Neuronal stem cell (in vitro differentiated cells): ENCODE data around the gene MBP.

Source experiments
- DNase-seq: peaks from one replicate; pipeline ENCODE4 v3.0.0-alpha.2; 2013; ENCODE audit warnings: low spot score
- H2AFZ ChIP-seq: one replicate; pipeline ENCODE4 v1.6.1; 2013; ENCODE audit warnings: mild to moderate bottlenecking, low read length, inconsistent platforms
- H2AK5ac ChIP-seq: 2 replicates; pipeline ENCODE4 v1.6.1; 2013; ENCODE audit warnings: low read depth, mild to moderate bottlenecking, inconsistent platforms, low read length, moderate library complexity, mixed read lengths
- H2BK120ac ChIP-seq: 2 replicates; pipeline ENCODE4 v1.6.1; 2013; ENCODE audit warnings: low read depth, mild to moderate bottlenecking, inconsistent platforms, low read length, moderate library complexity, mixed read lengths
- H2BK12ac ChIP-seq: one replicate; pipeline ENCODE4 v1.6.1; 2013; ENCODE audit warnings: low read length, inconsistent platforms
- H2BK15ac ChIP-seq: 2 replicates; pipeline ENCODE4 v1.6.1; 2013; ENCODE audit warnings: mild to moderate bottlenecking, low read length, inconsistent platforms, mixed read lengths
- H2BK5ac ChIP-seq: one replicate; pipeline ENCODE4 v1.6.1; 2013; ENCODE audit warnings: inconsistent platforms, mild to moderate bottlenecking, low read length, moderate library complexity
- H3K14ac ChIP-seq: one replicate; pipeline ENCODE4 v1.6.1; 2013; ENCODE audit warnings: low read length, inconsistent platforms
- H3K18ac ChIP-seq: 2 replicates; pipeline ENCODE4 v1.6.1; 2013; ENCODE audit warnings: low read length, inconsistent platforms
- H3K23ac ChIP-seq: 2 replicates; pipeline ENCODE4 v1.6.1; 2013; ENCODE audit warnings: low read depth, mild to moderate bottlenecking, mixed read lengths, low read length, inconsistent platforms; ENCODE audit not compliant: poor library complexity
- H3K27ac ChIP-seq: replicated peaks from 3 replicates; pipeline ENCODE4 v1.5.1; 2013; ENCODE audit warnings: low read length, inconsistent platforms
- H3K27me3 ChIP-seq, 3 experiments: 2 replicates each; pipeline ENCODE4 v1.6.1; 2013; ENCODE audit warnings: low read length in 3 of 3, mild to moderate bottlenecking in 2 of 3, inconsistent platforms in 1 of 3, low read depth in 1 of 3, mixed read lengths in 1 of 3, moderate library complexity in 1 of 3; ENCODE audit not compliant: control insufficient read depth in 3 of 3, insufficient read depth in 3 of 3
- H3K36me3 ChIP-seq, 2 donors: replicated peaks in 1 of 2; 2 replicates each; pipeline ENCODE4 v1.6.1; 2013; ENCODE audit warnings: low read length in 2 of 2; ENCODE audit not compliant: control insufficient read depth in 2 of 2, insufficient read depth in 2 of 2
- H3K4ac ChIP-seq: 2 replicates; pipeline ENCODE4 v1.6.1; 2013; ENCODE audit warnings: inconsistent platforms, mild to moderate bottlenecking, low read length, moderate library complexity
- H3K4me1 ChIP-seq, 2 donors: 1 replicate in 1 of 2; 2 replicates in 1 of 2; pipeline ENCODE4 v1.6.1; 2013; ENCODE audit warnings: low read length in 2 of 2, low read depth in 1 of 2; ENCODE audit not compliant: control insufficient read depth in 2 of 2, insufficient read depth in 1 of 2
- H3K4me2 ChIP-seq: one replicate; pipeline ENCODE4 v1.6.1; 2013; ENCODE audit warnings: mild to moderate bottlenecking, low read length, inconsistent platforms; ENCODE audit not compliant: insufficient read depth, poor library complexity, severe bottlenecking
- H3K4me3 ChIP-seq, 2 donors: 2 replicates each; pipeline ENCODE4 v1.5.1; 2013; ENCODE audit warnings: low read length in 2 of 2, mild to moderate bottlenecking in 2 of 2, inconsistent platforms in 1 of 2, moderate library complexity in 1 of 2
- H3K79me1 ChIP-seq: one replicate; pipeline ENCODE4 v1.6.1; 2013; ENCODE audit warnings: low read depth, mild to moderate bottlenecking, inconsistent platforms, low read length, moderate library complexity
- H3K9ac ChIP-seq: one replicate; pipeline ENCODE4 v1.6.1; 2013; ENCODE audit warnings: mild to moderate bottlenecking, low read depth, low read length, inconsistent platforms; ENCODE audit not compliant: poor library complexity
- H3K9me3 ChIP-seq, 2 donors: replicated peaks in 1 of 2; 2 replicates each; pipeline versions ENCODE3 to v1.6.1; 2013; ENCODE audit warnings: low read length in 2 of 2, mild to moderate bottlenecking in 2 of 2, inconsistent platforms in 1 of 2, low read depth in 1 of 2, mixed read lengths in 1 of 2, moderate library complexity in 1 of 2; ENCODE audit not compliant: control insufficient read depth in 2 of 2, insufficient read depth in 1 of 2
- H4K8ac ChIP-seq: one replicate; pipeline ENCODE4 v1.6.1; 2013; ENCODE audit warnings: low read depth, mild to moderate bottlenecking, inconsistent platforms, low read length, moderate library complexity
- H4K91ac ChIP-seq: one replicate; pipeline ENCODE4 v1.6.1; 2013; ENCODE audit warnings: low read length, low read depth, mild to moderate bottlenecking, inconsistent platforms; ENCODE audit not compliant: poor library complexity
- WGBS, 2 donors: extraction: QIAGEN DNeasy Blood & Tissue Kit; methylation state at CpG; one replicate each; pipeline ENCODE4 v1.1.7; 2013; ENCODE audit warnings: missing lambda C conversion rate in 2 of 2, mixed read lengths in 1 of 2; ENCODE audit not compliant: insufficient read length in 2 of 2, insufficient replicate concordance in 1 of 2; ENCODE audit errors: extremely low coverage in 2 of 2; 5-methylcytosine and 5-hydroxymethylcytosine counted together

The MBP gene

DNA sequence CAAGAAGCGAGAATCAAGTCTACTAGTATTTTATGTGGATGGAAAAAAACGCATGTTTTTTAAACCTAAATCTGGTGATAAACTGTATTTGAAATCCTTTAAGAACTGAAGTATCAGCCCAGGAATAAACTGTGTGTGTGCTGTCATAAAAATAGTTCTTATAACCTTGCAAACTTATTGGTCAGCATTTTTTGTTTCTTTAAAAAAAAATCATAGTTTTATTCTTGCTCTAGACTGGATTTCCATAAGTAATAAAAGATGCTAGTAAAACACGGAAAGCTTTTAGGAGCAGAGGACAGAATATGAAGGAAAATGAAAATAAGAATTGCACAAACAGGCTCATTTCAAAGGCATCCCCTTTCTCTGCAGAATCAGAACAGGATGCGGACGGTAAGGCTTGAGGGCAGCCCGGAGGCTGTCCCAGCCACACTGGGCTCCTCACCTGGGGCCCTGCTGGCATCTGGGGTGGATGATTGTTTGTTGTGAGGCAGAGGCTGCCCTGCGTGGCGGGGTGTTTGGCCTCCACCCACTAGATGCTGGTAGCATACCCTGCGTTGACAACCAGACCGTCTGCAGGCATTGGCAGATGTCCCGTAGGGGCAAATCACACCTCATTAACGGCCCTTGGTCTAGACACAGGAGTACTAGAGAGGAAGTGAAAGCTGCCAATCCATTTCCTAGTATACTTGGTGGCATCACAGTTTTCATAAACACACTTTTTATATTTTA lies 52.5 kb downstream of the MBP start:
- DNase-seq: no peak
- no peak overlapping the region for H3K23ac ChIP-seq
- H4K8ac ChIP-seq: no peak overlapping the region
- no peak overlapping the region for H2BK5ac ChIP-seq
- peaks cover 0 to 9% of the 10 kb centered on the region in 2 donors for H3K4me1 ChIP-seq
- no peak overlapping the region for H3K27ac ChIP-seq
- H3K79me1 ChIP-seq: no peaks in the 10 kb centered on the region
- peak overlapping the region; percentile 57 for H3K18ac ChIP-seq
- H2AK5ac ChIP-seq: no peak overlapping the region
- no peak overlapping the region for H2BK15ac ChIP-seq
- H3K4me2 ChIP-seq: no peak overlapping the region
- H3K9ac ChIP-seq: no peak overlapping the region
- no CpG with 5 or more reads among the region's 12 CpGs for whole genome bisulfite sequencing, 2 donors
- no peak overlapping the region for H4K91ac ChIP-seq
- no peaks in the 10 kb centered on the region for H3K36me3 ChIP-seq
- no peak overlapping the region for H2AFZ ChIP-seq
- no peak overlapping the region for H2BK120ac ChIP-seq
- H3K4ac ChIP-seq: no peak overlapping the region
- no peak overlapping the region for H2BK12ac ChIP-seq
- no peak overlapping the region for H3K4me3 ChIP-seq
- peaks cover 0 to 4% (median 0%) of the 10 kb centered on the region in 3 experiments for H3K27me3 ChIP-seq
- H3K14ac ChIP-seq: no peak overlapping the region
- no peaks in the 10 kb centered on the region for H3K9me3 ChIP-seq

DNA sequence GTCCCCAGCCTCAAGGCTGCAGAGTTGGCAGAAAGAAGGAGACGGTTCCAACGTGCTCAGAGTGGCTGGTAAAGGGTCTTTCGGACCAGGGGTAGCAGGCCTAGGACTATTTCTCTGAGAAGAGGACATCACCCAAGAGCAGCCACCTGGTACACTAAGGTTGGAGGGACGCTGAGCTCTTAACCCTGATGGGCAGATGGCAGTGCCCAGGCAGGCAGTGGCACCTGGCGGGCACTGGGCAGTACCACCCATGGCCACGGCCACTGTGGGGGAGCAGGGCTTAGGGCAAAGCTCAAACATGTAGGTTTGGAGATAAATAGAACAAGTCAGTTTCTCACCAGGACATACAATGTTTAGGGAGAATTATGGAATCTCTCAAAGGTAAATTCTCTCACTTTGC lies 53.5 kb downstream of the MBP start:
- no peak overlapping the region for H3K14ac ChIP-seq
- peak overlapping the region; percentile 44 for H3K18ac ChIP-seq
- no peaks in the 10 kb centered on the region for H3K4me1 ChIP-seq
- no peak overlapping the region for H4K91ac ChIP-seq
- H2BK12ac ChIP-seq: no peak overlapping the region
- WGBS, 2 donors: no CpG with 5 or more reads among the region's 6 CpGs
- peak overlapping the region; percentile 14 for H2BK15ac ChIP-seq
- H2AK5ac ChIP-seq: peak overlapping the region; percentile 88
- no peak overlapping the region for H4K8ac ChIP-seq
- no peaks in the 10 kb centered on the region for H3K9me3 ChIP-seq
- no peaks in the 10 kb centered on the region for H3K36me3 ChIP-seq
- no peak overlapping the region for H3K4me3 ChIP-seq
- no peak overlapping the region for H3K27ac ChIP-seq
- no peak for DNase-seq
- no peak overlapping the region for H3K4me2 ChIP-seq
- H3K4ac ChIP-seq: no peak overlapping the region
- H3K9ac ChIP-seq: no peak overlapping the region
- H2BK5ac ChIP-seq: no peak overlapping the region
- H3K27me3 ChIP-seq: peaks cover 0 to 4% (median 0%) of the 10 kb centered on the region in 3 experiments
- H2AFZ ChIP-seq: no peak overlapping the region
- H2BK120ac ChIP-seq: no peak overlapping the region
- no peak overlapping the region for H3K23ac ChIP-seq
- H3K79me1 ChIP-seq: no peaks in the 10 kb centered on the region

DNA sequence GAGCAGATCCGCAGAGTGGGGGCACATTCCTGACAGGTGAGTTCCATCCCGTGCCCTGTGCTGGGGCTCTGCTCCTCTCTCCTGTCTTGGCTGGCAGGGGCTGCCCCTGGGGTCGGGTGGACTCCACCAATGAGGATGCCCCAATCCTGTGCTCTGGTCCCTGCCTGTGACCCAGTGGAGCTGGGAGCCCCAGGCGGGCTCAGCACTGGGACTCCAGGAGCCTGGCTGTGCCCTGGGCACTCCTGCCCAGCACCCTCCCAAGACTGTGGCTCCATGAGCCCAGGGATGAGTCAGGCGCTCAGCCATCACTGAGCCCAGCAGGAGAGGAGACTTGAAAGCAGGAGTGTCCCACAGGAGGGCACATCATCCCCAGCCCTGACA lies 53.9 kb downstream of the MBP start:
- H3K4me2 ChIP-seq: no peak overlapping the region
- no peaks in the 10 kb centered on the region for H3K36me3 ChIP-seq
- H3K79me1 ChIP-seq: no peaks in the 10 kb centered on the region
- H3K4me1 ChIP-seq: no peaks in the 10 kb centered on the region
- H4K8ac ChIP-seq: no peak overlapping the region
- WGBS, 2 donors: no CpG with 5 or more reads among the region's 5 CpGs
- no peak overlapping the region for H2BK5ac ChIP-seq
- H2BK12ac ChIP-seq: peak overlapping the region; percentile 24
- no peak overlapping the region for H3K23ac ChIP-seq
- no peak overlapping the region for H3K27ac ChIP-seq
- H3K14ac ChIP-seq: no peak overlapping the region
- no peak for DNase-seq
- no peak overlapping the region for H3K4me3 ChIP-seq
- H2BK15ac ChIP-seq: peak overlapping the region; percentile 14
- H4K91ac ChIP-seq: no peak overlapping the region
- H3K4ac ChIP-seq: no peak overlapping the region
- H3K9me3 ChIP-seq: no peaks in the 10 kb centered on the region
- H3K27me3 ChIP-seq: peaks cover 0 to 4% (median 0%) of the 10 kb centered on the region in 3 experiments
- no peak overlapping the region for H2BK120ac ChIP-seq
- H3K9ac ChIP-seq: no peak overlapping the region
- H2AFZ ChIP-seq: no peak overlapping the region
- H2AK5ac ChIP-seq: peak overlapping the region; percentile 88
- peak overlapping the region; percentile 44 for H3K18ac ChIP-seq

DNA sequence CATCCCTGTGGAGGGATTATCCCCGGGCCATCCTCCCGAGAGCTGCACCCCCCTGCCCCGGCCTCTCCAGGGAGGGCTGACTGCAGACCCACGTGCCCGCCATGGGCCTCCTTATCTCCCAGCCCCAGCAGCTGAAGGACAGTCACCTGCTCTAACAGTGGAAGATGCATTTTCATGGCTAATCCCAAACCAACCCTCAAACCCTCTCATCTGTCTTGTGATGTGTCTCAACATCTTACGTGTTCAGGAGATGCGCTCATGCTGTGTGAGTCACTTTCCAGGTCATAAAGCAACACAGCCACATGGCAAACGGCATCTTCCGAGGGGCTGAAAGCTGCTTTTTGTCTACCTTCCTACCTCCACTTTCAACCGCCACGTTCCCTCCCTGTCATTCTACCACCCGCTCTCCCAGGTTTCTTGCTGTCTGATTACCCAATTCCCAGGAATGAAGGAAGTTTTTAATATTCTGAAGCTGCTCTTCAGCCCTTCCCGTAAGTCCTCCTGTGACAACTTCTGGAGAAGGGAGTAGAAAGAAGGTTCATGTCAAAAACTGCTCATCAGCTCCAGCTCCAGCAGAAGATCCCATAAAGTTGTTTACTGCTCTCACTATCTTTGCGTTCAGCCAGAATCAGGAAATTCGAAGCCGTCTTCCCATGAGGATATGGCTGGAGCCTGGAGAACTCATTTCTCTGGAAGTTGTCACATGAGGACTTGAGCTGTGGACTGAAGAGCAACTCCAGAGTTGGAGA lies 54.5 kb downstream of the MBP start:
- Histone ChIP-seq H2BK120ac (no peak overlapping the region), H3K4me1 (no peaks in the 10 kb centered on the region), H3K4ac (no peak overlapping the region), H3K36me3 (no peaks in the 10 kb centered on the region), H3K27me3 (peaks cover 0 to 7% (median 0%) of the 10 kb centered on the region in 3 experiments), H3K4me2 (no peak overlapping the region), H2AFZ (no peak overlapping the region), H3K79me1 (no peaks in the 10 kb centered on the region), H2AK5ac (peak overlapping the region; percentile 88), H2BK12ac (no peak overlapping the region), H3K23ac (no peak overlapping the region), H3K18ac (no peak overlapping the region), H2BK15ac (no peak overlapping the region), H4K91ac (no peak overlapping the region), H3K9ac (no peak overlapping the region), H4K8ac (no peak overlapping the region), H3K9me3 (no peaks in the 10 kb centered on the region), H3K4me3 (no peak overlapping the region), H3K14ac (no peak overlapping the region), H3K27ac (no peak overlapping the region), H2BK5ac (no peak overlapping the region)
- no CpG with 5 or more reads among the region's 16 CpGs for WGBS, 2 donors
- no peak for DNase-seq
